Nephron progenitor cell (in vitro differentiated cells): ENCODE data around the gene UBAP2L.
"Not testable (repeated sequence)": the region's sequence is repeated elsewhere in the genome, so short reads cannot be mapped to it uniquely, and the experiment has no call there.

Source experiments
- DNase-seq: peaks from one replicate; pipeline ENCODE4 v3.0.0; 2021
- H3K27ac Mint-ChIP-seq: 2 replicates; pipeline ENCODE4 v1.8.0; 2021; ENCODE audit warnings: mild to moderate bottlenecking, moderate library complexity, mixed read lengths
- H3K27me3 Mint-ChIP-seq: 2 replicates; pipeline ENCODE4 v1.8.0; 2021; ENCODE audit warnings: mild to moderate bottlenecking, low read depth, mixed read lengths; ENCODE audit not compliant: poor library complexity
- H3K36me3 Mint-ChIP-seq: 2 replicates; pipeline ENCODE4 v1.8.0; 2021; ENCODE audit warnings: low read depth, mixed read lengths
- H3K4me1 Mint-ChIP-seq: 2 replicates; pipeline ENCODE4 v1.8.0; 2021; ENCODE audit warnings: mixed read lengths
- H3K4me3 Mint-ChIP-seq: 2 replicates; pipeline ENCODE4 v1.8.0; 2021; ENCODE audit warnings: mild to moderate bottlenecking, moderate library complexity, mixed read lengths
- H3K9me3 Mint-ChIP-seq: 2 replicates; pipeline ENCODE4 v1.8.0; 2021; ENCODE audit warnings: mild to moderate bottlenecking, moderate library complexity, mixed read lengths
- CTCF ChIP-seq: fragments of 200-600 bp; sonication (generic); IDR thresholded peaks from 2 replicates; pipeline ENCODE4 v1.5.0; 2021; ENCODE audit warnings: antibody characterized with exemption

The UBAP2L gene

GRCh38 chr1:154295408-154296235 is 74.9 kb downstream of the UBAP2L start:
- Mint-ChIP-seq H3K27ac (no peak overlapping the region), H3K4me3 (no peak overlapping the region), H3K27me3 (peaks cover 15% of the 10 kb centered on the region), H3K4me1 (no peaks in the 10 kb centered on the region), H3K36me3 (peaks cover 11% of the 10 kb centered on the region), H3K9me3 (peaks cover 48% of the 10 kb centered on the region)
- no peak for TF ChIP-seq CTCF
- no peak for DNase-seq

- Mint-ChIP-seq H3K4me3 (no peak overlapping the region), H3K27me3 (peaks cover 4% of the 10 kb centered on the region), H3K9me3 (peaks cover 14% of the 10 kb centered on the region), H3K27ac (no peak overlapping the region), H3K36me3 (no peaks in the 10 kb centered on the region), H3K4me1 (no peaks in the 10 kb centered on the region)
- no peak for DNase-seq
- TF ChIP-seq CTCF, result no peak
Measured at GRCh38 chr1:154301582-154301981, 80.8 kb downstream of the UBAP2L start.

DNA sequence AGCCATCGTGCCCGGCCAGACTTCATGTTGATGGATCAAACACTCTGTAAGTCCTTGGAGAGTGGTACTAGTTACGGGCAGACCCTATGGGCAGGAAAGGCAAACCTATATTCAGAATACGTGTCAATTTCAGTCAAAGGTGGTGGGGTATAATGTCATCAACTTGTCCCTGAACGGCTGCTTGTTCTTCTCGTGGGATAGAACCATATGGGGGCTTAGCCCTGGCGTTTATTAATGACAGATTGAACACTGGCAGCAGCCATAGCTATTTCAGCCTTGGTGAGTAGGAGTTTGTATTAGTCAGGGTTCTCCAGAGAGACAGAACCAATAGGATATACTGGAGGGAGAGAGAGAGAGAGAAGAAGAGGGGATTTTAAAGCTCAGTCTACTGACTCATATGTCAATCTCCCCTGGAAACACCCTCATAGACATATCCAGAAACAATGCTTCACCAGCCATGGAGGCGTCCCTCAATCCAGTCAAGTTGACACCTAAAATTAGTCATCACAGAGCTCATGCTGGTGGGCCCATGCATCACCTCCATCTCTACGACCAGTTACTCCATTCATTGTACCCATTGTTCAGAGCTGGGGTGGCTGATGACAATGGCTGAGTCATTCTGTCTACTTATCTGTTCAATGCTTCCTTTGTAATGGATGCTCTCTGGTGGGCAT is 84.0 kb downstream of the UBAP2L start:
- DNase-seq, result no peak
- no peak for TF ChIP-seq CTCF
- H3K27ac Mint-ChIP-seq, result no peak overlapping the region
- no peaks in the 10 kb centered on the region for H3K4me1 Mint-ChIP-seq
- no peak overlapping the region for H3K4me3 Mint-ChIP-seq
- H3K27me3 Mint-ChIP-seq, result peaks cover 6% of the 10 kb centered on the region
- no peaks in the 10 kb centered on the region for H3K36me3 Mint-ChIP-seq
- H3K9me3 Mint-ChIP-seq, result peaks cover 22% of the 10 kb centered on the region

DNA sequence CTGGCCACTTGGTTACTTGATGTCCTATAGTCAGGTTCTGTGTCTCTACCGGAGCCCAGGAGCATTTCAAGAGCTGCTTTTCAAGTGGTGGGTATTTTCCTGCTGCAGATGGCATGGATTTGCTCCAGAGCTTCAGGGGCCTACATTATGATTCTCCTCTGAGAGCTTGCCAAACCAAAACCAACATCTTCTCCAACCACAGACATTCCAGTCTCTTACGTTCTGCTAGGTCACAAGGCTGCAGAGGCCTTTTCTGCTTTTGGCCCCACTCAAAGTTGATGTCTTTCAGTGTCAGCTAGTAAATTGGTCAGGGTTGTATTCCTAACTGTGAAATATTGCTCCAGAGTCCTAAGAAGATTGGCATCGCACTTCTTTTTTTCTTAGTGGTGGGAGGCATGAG is 85.4 kb downstream of the UBAP2L start:
- Mint-ChIP-seq H3K36me3 (no peaks in the 10 kb centered on the region), H3K27ac (no peak overlapping the region), H3K9me3 (peaks cover 24% of the 10 kb centered on the region), H3K4me3 (no peak overlapping the region), H3K27me3 (peaks cover 8% of the 10 kb centered on the region), H3K4me1 (no peaks in the 10 kb centered on the region)
- no peak for DNase-seq
- no peak for TF ChIP-seq CTCF

DNA sequence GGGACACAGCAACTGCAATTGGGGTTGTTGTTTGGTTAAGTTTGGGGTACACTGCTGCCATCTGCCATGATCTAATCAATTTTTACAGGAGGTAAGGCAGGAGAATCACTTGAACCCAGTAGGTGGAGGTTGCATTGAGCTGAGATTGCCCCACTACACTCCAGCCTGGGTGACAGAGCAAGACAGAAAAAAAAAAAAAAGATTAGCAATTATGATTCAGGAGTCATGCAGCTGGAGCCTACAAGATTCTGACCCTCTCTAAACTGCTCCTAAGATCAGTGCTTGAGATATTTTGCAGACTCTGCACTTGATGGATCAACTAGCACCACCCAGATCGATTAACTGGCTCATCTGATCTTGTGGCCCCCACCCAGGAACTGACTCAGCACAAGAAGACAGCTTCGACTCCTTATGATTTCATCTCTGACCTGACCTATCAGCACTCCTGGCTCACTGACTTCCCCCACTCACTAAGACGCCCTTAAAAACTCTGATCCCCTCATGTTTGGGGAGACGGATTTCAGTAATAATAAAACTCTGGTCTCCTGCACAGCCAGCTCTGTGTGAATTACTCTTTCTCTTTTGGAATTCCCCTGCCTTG is 87.0 kb downstream of the UBAP2L start:
- not testable (repeated sequence) for DNase-seq, H3K36me3 Mint-ChIP-seq, H3K27ac Mint-ChIP-seq, H3K4me3 Mint-ChIP-seq, H3K4me1 Mint-ChIP-seq
- H3K27me3 Mint-ChIP-seq, result peaks cover 16% of the 10 kb centered on the region
- peaks cover 24% of the 10 kb centered on the region for H3K9me3 Mint-ChIP-seq

GRCh38 chr1:154309136-154309535 is 88.4 kb downstream of the UBAP2L start:
- H3K36me3 Mint-ChIP-seq, H3K4me3 Mint-ChIP-seq, H3K27ac Mint-ChIP-seq, H3K4me1 Mint-ChIP-seq, DNase-seq: not testable (repeated sequence)
- peaks cover 24% of the 10 kb centered on the region for H3K9me3 Mint-ChIP-seq
- H3K27me3 Mint-ChIP-seq, result peaks cover 22% of the 10 kb centered on the region

GRCh38 chr1:154312229-154313065 is 91.7 kb downstream of the UBAP2L start:
- H3K36me3 Mint-ChIP-seq, H3K4me3 Mint-ChIP-seq, DNase-seq, H3K4me1 Mint-ChIP-seq: not testable (repeated sequence)
- Mint-ChIP-seq H3K9me3 (peaks cover 46% of the 10 kb centered on the region), H3K27ac (peak overlapping the region; percentile 75), H3K27me3 (peaks cover 31% of the 10 kb centered on the region)
